NOMO-1 (cell line): ENCODE data around the gene RPTOR.

Experiments used
- DNase-seq, 2 experiments: peaks; one replicate each; lab custom pipeline; 2025; ENCODE audit not compliant: unreplicated experiment in 2 of 2; lab: John Stamatoyannopoulos, UW

RPTOR gene

DNA sequence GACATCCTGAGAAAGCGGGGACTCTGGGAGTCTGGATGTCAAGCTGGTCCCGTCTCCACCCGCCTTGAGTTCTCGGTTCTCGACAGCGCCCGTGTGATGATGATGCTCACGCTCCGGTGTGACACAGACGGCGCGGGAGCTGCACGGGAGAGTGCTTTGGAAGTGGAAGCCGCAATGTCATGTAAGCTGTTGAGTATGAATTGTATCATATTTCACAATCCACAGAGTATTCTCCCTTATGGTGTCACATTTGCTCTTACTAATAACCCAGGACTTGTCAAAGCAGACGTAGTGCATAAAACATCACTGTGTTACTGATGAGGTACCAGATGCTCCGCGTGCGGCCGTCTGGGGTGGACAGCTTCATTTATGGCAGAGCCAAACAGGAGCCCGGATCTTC, 229.5 kb downstream of the RPTOR start:
- no peak for DNase-seq

DNA sequence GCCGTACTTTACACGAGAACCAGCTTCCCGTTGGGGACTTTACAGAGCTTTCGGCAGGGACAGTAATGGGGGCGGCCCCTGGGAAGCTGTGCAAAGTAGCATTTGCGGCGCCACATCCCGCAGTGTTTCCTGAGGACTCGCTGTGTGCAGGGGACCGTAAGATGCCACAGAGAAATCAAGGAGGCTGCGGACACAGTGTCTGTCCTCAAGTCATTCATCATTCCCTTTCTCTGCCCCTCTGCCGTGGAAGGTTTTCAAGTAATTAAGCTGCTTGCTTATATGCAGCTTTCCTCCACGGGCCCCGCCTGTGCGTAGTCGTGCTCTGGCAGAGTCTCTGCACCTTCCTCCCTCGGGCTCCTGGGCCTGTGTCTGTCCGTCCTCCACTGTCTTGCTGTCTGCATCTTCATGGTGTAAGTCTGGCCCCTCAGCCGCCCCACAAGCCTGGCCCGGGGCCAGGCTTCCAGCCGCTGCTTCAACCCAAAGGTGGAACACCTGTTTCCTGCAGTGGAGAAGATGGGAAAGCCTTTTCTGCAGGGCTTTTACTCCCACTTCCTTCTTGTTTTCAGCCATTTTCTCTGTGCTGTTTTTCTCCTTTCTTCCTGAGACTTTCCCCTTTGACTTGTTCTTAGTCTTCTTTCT, 230.1 kb downstream of the RPTOR start:
- DNase-seq: no peak

DNA sequence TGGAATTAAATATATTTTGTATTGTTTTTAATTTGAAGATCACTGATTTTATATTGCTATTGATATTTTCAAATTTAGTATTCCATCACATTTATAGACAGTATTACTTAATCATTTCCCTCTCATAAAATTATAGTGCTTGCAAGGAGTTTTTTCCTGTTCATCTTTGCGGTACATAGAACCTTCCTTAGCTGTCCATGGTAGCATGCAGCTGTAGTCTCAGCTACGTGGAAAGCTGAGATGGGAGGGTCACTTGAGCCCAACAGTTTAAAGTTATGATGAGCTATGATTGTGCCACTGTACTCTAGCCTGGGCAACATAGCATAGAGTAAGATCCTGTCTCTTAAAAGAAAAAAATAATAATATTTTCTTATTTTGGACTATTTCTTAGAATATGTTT, 231.2 kb downstream of the RPTOR start:
- no peak for DNase-seq

DNA sequence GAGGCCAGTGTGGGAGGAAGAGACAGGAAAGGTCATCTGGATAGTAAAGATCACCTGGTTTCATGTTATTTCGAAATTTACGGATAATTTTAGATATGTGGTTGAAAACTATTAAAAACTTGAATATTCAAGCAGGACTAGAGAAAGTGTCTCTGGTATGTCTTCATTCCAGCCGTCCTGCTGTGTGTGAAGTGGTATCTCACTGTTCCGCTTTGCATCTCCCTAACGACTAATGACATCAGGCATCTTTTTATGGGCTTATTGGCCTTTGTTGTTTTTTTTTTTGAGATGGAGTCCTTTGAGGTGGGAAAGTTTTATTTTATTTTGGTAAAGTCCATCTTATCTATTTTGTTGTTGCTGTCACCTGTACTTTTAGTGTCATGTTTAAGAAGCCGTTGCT, 232.6 kb downstream of the RPTOR start:
- DNase-seq: no peak

DNA sequence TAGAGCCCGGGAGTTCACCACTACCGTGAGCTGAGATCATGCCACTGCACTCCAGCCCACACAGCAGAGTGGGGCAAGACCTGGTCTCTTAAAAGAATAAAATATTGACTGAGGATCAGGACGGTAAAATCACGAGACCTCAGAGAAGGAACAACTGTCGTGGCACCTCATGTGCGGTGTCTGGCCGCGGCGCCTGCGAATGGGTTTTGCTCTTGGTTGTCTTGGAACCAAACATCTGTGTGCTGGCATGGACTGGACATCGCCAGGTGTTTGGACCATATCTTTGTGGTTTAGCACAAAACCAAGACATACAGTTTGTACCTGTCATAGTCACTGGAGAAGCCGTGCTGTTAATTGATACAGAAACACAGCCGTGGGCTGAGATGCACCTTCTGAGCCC, 234.1 kb downstream of the RPTOR start:
- DNase-seq: no peak

DNA sequence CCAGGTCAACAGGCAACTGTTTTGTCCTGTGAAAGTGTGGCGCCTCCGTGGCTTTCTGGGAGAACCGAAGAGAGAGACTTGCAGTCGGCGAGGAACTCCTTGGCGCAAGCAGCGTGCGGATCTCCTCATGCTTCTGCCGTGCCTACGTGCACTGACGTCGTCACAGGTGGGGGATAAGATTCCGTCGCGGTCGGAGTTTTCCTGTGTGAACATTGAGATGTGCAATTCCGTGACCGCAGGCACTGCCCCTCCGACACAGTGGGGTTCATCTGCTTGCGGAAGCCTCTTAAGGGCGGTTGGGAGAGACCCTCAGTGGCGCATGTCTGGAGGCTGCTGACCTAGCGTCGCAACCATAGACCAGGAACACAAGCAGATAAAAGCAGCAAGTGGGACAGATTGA, 234.7 kb downstream of the RPTOR start:
- no peak for DNase-seq

DNA sequence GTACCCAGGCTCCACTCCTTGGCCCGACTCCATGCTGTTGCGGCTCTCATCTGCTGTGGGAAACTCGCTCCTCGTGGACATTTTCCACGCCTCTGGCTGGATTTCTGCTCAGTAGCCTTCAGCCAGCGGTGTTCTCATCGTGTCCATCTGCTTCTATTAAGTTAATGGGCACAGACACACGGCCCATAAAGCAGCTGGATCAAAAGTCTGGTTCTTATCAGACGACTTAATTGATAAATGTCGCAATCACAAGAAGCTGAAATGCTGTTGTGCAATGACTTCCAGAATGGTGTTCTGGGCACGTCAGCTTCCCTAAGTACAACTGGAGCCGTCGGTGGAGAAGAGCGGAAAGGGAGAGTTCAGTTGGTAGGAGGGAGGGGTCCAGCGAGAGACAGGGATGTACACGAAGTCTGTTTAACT, 235.3 kb downstream of the RPTOR start:
- peak; percentile 61 to 68 for DNase-seq

DNA sequence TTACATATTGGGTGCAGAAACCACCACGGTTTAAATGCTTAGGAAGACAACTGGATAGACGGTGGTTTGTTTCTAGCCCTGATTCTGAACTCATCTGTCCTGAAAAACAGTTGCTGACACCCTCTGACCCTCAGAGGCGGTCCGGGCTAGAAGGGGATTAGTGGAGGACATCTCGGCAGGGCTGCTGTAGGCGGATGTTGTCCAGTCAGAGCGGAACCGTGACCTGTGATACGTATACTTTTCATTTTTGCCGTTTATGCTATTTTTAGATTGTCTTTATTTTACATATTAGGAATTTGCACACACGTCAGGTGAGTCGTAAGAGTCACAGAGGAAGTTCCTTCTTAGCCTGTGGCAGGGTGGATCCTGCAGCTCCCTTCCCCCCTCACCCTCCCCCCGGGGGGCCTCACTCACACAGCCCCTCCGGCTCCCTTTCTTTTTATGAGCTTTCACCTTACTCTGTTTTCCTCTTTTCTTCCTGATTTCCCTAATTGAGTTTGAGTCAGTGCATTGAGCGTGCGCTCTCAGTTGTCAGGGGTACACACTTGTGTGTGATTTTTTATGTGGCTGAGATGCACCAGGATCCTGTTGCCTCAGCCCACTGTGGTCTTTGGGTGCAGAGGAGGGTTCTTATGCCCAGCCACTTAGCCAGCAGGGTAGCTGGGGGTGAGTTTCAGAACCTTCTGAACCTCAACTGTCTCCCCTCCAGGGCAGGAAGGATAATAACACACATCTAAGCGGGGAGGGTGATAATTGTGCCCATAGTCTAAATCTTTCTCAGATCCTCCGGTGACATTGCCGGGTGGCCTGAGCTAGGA, 236.0 kb downstream of the RPTOR start:
- peak; percentile 61 to 68 for DNase-seq

DNA sequence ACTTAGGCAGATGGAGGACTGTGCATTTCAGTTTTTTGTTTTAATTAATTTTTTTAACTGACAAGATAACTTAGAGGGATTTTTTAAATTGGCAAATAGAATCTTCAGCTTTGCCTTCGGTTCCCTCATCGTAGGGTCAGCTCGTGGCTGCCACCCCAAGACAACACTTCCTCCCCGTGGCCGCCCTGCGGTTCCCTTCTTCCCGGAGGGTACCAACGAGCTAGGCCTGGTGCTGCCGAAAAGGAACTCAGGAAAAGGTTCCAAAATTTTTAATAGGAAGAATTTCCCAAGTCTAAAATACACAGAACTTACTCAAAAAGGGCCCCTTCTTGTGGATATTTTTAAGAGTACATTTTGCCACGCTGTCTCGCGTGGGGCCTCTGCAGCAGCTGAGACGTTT, 236.6 kb downstream of the RPTOR start:
- DNase-seq: peak; percentile 44 to 57

DNA sequence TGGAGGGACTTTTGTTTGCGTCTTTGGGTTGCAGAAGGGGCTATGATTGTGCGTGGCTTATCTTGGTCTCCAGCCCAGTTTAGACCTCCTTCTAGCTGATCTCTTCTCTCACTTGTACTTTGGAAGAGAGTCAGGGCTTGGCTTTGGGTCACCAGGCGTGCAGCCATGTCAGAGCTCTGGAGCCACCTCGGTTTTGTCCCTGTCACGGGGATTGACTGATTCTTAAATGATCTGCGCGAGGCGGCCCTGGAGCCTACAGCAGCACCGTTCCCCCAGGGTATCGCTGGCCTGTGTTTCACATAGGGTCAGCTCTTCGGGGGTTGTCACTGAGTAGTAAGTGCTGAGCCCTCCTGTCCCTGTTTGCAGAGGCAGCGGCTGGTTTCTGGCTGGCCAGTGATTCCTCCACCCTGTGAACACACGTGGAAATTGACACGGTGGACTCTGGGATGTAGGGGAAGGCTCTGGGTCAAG, 237.2 kb downstream of the RPTOR start:
- no peak for DNase-seq

DNA sequence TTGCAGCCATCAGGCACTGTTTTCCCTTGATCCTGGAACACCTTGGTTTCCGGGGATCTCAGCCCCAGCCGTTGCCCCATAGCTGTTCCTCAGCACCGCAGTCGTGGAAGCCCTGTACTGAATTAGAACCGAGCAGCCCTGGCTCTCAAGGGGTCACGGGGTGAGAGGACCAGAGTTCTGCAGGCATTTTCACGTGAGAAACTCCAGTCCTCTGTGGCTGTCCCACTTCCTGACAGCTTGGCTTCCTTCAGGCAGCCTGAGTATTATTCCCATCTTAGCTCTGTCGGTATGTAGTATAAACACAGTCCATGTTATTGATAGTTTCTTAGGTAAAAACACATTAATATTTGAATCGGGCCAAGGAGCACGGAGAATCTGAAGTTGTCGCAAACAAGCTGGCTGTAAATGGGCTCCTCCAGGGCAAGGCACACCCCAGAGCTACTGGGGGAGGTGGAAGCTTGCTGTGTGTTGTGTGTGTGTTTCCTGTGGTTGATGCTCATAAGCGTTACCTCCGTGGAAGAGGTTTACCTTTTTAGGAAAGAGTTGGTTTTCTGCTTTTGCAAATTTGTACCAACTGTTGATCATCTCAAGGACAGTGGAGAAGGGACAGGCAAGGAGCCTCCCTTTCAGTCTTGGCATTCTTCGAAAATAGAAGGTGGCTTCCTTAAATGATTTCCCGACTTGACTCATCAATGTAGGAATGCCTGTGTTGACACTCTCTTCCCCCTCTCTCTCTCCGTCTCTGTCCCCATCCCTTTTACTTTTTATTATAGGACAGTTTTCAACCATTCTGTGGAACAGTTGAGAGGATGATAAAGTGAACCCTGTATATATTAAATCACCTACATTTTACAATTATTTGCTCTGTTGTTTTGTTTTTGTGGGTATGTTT, 238.1 kb downstream of the RPTOR start:
- no peak for DNase-seq

DNA sequence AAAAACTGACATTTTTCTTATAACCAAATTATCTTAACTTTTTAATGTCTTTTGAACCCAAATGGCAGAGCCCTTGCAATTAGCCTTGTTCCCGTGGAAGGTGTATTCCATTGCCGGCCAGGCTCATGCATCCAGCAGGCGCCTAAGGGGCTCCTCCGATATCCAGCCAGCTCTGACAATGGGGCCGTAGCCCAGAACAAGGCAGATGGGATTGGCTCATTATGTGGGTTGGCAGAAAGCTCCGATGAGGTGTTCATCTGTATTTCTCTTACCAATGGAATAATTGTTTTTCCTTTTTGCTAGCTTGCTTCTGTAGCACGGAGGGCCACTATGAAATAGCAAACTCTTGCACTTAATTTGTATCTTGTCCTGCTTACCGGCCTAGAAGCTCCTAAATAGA, 238.8 kb downstream of the RPTOR start:
- no peak for DNase-seq

DNA sequence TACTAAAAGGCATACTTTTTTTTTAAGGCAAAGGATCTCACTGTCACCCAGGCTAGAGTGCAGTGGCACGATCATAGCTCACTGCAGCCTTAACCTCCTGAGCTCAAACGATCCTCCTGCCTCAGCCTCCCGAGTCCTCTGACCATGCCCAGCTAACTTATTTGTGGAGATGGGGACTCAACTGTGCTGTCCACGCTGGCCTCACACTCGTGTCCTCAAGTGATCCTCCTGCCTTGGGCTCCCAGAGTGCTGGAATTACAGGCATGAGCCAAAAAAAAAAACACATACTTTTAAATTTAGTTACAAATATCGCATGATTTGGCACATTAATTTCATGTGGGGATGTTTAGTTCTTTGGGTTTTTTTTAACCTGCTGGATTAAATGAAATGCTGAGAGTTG, 239.3 kb downstream of the RPTOR start:
- no peak for DNase-seq

DNA sequence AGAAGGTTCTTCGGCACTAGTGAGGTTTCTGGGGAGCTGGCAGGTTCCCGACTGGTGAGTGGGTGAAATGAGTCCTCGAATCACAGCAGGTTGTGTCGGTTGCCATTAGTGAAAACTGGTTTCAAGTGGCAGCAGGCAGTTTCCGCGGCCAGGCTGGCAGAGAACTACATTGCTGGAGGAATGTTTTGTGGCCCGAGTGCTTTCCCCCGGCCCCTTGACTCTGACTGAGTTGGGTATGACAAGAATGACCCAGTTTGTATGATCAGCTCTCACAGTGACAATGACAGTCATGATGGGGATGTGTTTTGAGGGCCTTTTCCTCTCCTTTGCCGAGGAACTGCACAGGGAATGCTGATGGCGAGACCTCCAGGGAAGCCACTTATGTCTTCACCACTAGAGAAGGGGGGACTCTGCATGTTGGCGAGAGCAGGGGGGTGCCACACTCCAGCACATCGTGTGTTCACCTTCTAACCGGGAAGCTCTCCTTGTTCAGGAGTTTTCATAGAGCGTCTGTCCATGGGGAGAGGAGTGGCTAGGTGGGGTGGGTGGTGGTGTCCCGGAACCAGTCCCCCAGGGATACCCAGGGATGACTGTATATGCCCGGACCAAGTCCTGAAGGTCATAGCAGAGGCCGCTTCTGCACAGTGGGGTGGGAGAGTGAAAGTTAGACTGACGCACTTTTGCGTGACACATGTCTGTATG, 241.0 kb downstream of the RPTOR start:
- DNase-seq: no peak

DNA sequence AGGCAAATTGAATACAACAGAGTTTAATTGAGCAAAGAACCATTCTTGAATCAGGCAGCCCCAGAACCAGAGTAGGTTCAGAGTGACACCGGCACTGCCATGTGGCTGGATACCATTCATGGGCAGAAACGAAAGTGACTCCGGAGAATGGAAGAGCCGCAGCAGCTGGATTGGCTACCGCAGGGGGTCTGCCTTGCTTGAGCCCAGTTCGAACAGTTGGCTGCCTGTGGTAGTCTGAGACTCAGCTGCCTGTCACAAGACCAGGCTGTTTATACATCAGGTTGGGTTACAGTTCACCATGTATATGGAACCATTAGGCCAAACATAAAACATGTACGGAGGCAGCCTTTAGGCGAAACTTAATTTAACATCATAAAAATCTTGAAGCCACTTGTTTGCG, 241.8 kb downstream of the RPTOR start:
- no peak for DNase-seq

DNA sequence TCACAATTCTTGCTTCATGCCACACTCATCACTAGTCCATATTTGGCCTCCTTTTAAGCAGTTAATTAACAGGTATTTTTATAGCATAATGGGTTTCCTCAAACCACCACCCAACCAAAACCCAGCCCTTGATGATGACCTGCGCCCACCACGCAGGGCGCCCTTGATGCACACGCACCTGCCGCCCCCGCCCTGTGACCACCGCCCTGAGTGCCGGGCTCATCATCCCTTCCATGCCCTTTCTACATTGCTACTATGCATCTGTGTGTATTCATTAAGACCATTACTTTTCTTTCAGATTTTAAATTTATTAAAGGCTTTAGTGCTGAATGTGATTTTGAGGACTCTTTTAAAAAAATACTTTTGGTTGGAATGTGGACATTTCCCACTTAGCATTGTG, 242.2 kb downstream of the RPTOR start:
- DNase-seq: no peak

DNA sequence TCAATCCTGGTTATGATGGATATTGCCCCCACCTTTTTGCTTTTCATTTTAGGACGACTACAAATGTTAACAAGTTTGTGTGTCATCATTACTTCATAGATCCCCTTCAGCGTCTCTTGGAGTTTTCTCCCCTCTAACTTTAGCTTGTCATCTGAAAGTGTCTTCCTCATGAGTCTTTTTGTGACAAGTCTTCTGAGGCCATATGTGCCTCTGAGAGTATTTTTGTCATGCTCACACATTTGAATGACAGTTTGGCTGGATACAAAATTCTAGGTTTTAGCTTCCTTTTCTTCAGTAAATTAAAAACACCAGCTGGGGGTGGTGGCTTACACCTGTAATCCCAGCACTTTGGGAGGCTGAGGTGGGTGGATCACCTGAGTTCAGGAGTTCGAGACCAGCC, 243.2 kb downstream of the RPTOR start:
- no peak for DNase-seq

DNA sequence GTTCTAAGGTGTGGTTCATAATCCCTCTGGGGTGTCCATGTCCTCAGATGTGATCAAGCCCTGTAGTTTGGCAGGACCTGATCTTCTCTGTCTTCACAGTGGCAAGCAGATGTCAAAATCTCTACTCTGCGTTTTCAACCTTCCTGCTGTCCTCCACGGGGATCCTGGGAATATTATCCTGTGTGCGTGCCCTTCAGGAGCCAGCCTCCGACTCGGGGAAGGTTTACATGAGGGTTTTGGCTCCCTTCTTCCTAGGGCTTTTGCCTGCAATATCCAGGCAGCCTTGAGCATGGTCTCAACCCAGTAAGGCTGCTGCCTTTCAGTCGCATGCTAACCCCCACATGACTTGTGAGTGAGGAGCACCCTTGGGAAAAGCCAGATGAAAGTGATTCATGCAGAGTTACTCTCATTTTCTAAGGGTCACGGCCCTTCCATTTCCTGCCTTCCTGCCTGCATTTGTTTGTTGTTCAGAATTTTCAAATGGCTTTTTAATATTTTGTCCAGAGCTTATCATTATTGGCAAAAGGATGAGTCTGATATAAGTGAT, 244.8 kb downstream of the RPTOR start:
- no peak for DNase-seq

DNA sequence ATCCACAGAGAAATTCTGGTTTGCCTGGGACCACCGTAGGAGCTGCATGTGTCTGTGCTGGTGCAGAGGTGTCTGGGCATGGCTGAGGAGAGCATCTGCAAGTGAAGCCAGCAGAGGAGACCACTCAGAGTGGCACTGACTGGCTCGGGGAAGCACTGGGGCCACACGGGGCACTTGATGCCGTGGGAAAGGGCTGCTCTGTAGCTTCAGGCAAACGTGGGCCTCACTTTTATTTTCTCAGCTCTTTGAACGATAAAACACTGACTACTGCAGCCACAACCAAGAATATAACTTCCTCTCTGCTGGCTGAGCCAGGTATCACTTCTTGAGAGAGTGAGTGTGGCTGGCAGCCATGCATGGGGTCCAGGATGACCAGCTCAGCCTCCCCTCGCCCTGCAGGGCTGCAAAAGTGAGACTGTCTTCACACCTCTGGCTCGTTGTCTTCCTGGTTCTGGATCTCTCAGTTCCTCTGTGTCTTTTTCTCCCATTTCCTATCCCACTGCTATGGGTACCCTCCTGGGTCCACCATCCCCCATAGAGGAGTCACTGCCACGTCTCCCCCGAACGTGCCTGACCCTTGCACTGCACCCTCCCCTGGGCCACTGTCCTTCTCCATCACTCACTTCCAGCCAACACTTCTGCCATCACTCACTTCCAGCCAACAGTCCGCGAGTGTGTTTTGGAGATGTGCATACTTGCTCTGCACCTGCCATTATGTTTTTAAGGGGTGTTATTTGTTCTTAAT, 245.6 kb downstream of the RPTOR start:
- no peak for DNase-seq
